ENCODE data around the gene SUZ12.

GRCh38 chr17:31916491-31917064 lies 20.2 kb upstream of the SUZ12 start:
- TF ChIP-seq, protein P1, sequence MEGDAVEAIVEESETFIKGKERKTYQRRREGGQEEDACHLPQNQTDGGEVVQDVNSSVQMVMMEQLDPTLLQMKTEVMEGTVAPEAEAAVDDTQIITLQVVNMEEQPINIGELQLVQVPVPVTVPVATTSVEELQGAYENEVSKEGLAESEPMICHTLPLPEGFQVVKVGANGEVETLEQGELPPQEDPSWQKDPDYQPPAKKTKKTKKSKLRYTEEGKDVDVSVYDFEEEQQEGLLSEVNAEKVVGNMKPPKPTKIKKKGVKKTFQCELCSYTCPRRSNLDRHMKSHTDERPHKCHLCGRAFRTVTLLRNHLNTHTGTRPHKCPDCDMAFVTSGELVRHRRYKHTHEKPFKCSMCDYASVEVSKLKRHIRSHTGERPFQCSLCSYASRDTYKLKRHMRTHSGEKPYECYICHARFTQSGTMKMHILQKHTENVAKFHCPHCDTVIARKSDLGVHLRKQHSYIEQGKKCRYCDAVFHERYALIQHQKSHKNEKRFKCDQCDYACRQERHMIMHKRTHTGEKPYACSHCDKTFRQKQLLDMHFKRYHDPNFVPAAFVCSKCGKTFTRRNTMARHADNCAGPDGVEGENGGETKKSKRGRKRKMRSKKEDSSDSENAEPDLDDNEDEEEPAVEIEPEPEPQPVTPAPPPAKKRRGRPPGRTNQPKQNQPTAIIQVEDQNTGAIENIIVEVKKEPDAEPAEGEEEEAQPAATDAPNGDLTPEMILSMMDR (IDR thresholded peaks at IDR 0.05; ENCODE audit: insufficient read depth, low read length, poor library complexity, severe bottlenecking), result no peak
- TF ChIP-seq EZH2phosphoT487 (conservative IDR thresholded peaks at IDR 0.05; ENCODE audit: low read length), result no peak

Data from SU-DHL-6 (cell line).